A549 treated with Mapracorat at 1 μM for 4 hours (cell line): ENCODE data around the gene MCUR1. TPM values are rescaled to one million over a fixed set of nuclear protein-coding genes. Genes with fewer than 3 reads are reported as not detected.

Source experiments
- total RNA-seq: library from RNA; stranded (reverse); fragments of 200-300 nt; extraction: Qiagen RNA extraction; gene quantifications from 5 replicates; pipeline ENCODE4 v1.2.3, GENCODE V29; 2022

Gene MCUR1, protein sequence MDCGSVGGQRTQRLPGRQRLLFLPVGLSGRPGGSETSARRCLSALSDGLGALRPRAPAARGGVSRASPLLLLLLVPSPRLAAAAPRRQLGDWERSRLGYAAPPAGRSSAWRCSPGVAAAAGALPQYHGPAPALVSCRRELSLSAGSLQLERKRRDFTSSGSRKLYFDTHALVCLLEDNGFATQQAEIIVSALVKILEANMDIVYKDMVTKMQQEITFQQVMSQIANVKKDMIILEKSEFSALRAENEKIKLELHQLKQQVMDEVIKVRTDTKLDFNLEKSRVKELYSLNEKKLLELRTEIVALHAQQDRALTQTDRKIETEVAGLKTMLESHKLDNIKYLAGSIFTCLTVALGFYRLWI
- 11.0 to 15.4 TPM (median 15.0 TPM) in 5 replicates for total RNA-seq

DNA sequence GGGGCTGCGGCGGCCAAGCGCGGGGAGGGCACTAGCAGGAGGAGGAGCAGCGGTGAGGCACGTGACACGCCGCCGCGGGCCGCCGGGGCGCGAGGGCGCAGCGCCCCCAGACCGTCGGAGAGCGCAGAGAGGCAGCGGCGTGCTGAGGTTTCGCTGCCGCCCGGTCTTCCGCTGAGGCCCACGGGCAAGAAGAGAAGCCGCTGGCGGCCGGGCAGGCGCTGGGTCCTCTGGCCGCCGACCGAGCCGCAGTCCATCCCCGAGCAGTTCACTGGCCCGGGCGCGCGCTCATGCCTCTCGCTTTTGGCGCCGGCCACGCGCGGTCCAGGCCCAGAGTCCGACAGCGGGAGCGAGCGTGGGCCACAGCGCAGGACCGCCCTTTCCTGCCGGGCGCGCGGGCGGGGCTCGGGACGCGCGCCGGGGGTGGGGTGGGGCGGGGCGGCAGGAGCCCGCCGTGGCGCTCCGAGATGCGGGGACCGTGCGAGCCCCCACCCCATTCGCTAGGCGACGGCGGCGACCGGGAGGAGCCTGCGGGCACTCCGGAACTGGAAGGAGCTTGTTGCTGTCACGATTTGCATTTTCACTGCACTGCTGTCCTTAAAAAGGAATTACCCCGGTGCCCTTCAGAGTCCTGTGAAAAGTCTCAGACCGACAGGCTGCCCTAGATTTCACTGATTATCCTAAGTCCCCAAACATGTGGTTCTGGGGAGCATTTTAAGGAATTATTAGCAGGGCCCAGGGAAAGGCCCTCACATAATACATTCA lies at the start of gene MCUR1:
Gene MCUR1 (minus strand): TSS at position 382 of the 762 bp plus-strand sequence. CDS start 128 bp downstream, at position 254.

Other genes starting within 250 kb of the MCUR1 start
- gene SIRT5, start 240.0 kb downstream of the MCUR1 start, total RNA-seq: 3.4 to 4.2 TPM (median 3.5 TPM) in 5 replicates
- gene NOL7, start 199.2 kb downstream of the MCUR1 start, total RNA-seq: 65.2 to 79.4 TPM (median 66.3 TPM) in 5 replicates
- gene RANBP9, start 102.7 kb downstream of the MCUR1 start, total RNA-seq: 11.1 to 15.5 TPM (median 12.0 TPM) in 5 replicates
- gene RNF182, start 110.4 kb upstream of the MCUR1 start, total RNA-seq: 3.2 to 3.6 TPM (median 3.4 TPM) in 5 replicates